ENCODE data around the gene SETBP1. TPM values are rescaled to one million over a fixed set of nuclear protein-coding genes. Genes with fewer than 3 reads are reported as not detected.

SETBP1 gene
- total RNA-seq, 1 experiment from 2014 or later: 0.23 TPM

DNA sequence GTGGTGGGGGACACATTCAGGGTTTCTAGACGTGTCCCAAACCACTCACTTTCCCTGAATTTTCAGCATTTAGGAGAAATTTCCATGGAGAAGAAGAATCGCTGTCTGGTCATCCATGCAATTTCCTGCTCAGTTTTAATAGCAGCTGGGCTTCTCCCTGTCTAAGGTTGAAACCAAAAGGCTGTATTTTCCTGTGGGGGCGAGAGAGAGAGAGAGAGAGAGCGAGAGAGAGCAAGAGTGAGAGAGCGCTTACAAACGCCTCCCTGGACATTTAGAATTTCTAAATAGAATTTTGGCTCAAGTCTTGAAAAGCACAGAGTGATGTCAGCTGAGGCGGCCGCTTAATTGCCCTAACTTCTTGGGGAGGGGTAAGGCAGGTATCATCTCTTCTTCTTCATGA, 110.8 kb downstream of the SETBP1 start:
- Histone ChIP-seq H3K27me3 (ENCODE audit: control insufficient read depth, insufficient read depth, low read length) (no peaks in the 10 kb centered on the region), H3K27ac (ENCODE audit: low read length) (no peak overlapping the region), H3K4me3 (ENCODE audit: low read depth in 2 of 2, low read length in 2 of 2) (no peak overlapping the region), H3K36me3 (ENCODE audit: control insufficient read depth, insufficient read depth, low read length) (no peaks in the 10 kb centered on the region), H3K4me1 (ENCODE audit: control insufficient read depth, insufficient read depth, low read length) (no peaks in the 10 kb centered on the region), H3K9me3 (ENCODE audit: control insufficient read depth, insufficient read depth, low read depth, low read length) (no peaks in the 10 kb centered on the region)
- POLR2A ChIA-PET: no interaction called here
- intact Hi-C loops (cut with micrococcal nuclease; ENCODE audit: unreplicated experiment) (no loop called here), in situ Hi-C loops (cut with HindIII; ENCODE audit: low pct_unique_long_range_greater_than_20kb, low sequenced_read_pairs) (no loop called here)
- ATAC-seq (no peak), DNase-seq (ENCODE audit: low read depth, low spot score) (no peak)
- no TSS peak for BruUV-seq (replicated peaks)
- CTCF ChIA-PET: no interaction called here
- TF ChIP-seq POLR2AphosphoS5 (IDR thresholded peaks at IDR 0.05; ENCODE audit: low read depth, low read length) (no peak), SIN3A (IDR thresholded peaks at IDR 0.05; ENCODE audit: borderline replicate concordance, insufficient read depth, low read depth, low read length) (no peak), TCF7L2 (IDR thresholded peaks at IDR 0.05; ENCODE audit: low read depth, low read length) (no peak)
- TF ChIP-seq, protein P1, sequence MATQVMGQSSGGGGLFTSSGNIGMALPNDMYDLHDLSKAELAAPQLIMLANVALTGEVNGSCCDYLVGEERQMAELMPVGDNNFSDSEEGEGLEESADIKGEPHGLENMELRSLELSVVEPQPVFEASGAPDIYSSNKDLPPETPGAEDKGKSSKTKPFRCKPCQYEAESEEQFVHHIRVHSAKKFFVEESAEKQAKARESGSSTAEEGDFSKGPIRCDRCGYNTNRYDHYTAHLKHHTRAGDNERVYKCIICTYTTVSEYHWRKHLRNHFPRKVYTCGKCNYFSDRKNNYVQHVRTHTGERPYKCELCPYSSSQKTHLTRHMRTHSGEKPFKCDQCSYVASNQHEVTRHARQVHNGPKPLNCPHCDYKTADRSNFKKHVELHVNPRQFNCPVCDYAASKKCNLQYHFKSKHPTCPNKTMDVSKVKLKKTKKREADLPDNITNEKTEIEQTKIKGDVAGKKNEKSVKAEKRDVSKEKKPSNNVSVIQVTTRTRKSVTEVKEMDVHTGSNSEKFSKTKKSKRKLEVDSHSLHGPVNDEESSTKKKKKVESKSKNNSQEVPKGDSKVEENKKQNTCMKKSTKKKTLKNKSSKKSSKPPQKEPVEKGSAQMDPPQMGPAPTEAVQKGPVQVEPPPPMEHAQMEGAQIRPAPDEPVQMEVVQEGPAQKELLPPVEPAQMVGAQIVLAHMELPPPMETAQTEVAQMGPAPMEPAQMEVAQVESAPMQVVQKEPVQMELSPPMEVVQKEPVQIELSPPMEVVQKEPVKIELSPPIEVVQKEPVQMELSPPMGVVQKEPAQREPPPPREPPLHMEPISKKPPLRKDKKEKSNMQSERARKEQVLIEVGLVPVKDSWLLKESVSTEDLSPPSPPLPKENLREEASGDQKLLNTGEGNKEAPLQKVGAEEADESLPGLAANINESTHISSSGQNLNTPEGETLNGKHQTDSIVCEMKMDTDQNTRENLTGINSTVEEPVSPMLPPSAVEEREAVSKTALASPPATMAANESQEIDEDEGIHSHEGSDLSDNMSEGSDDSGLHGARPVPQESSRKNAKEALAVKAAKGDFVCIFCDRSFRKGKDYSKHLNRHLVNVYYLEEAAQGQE (IDR thresholded peaks at IDR 0.05; ENCODE audit: insufficient read depth in 1 of 2, low read depth in 2 of 2, low read length in 1 of 2): no peak
- TF ChIP-seq, protein P2, sequence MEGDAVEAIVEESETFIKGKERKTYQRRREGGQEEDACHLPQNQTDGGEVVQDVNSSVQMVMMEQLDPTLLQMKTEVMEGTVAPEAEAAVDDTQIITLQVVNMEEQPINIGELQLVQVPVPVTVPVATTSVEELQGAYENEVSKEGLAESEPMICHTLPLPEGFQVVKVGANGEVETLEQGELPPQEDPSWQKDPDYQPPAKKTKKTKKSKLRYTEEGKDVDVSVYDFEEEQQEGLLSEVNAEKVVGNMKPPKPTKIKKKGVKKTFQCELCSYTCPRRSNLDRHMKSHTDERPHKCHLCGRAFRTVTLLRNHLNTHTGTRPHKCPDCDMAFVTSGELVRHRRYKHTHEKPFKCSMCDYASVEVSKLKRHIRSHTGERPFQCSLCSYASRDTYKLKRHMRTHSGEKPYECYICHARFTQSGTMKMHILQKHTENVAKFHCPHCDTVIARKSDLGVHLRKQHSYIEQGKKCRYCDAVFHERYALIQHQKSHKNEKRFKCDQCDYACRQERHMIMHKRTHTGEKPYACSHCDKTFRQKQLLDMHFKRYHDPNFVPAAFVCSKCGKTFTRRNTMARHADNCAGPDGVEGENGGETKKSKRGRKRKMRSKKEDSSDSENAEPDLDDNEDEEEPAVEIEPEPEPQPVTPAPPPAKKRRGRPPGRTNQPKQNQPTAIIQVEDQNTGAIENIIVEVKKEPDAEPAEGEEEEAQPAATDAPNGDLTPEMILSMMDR (IDR thresholded peaks at IDR 0.05): no peak

DNA sequence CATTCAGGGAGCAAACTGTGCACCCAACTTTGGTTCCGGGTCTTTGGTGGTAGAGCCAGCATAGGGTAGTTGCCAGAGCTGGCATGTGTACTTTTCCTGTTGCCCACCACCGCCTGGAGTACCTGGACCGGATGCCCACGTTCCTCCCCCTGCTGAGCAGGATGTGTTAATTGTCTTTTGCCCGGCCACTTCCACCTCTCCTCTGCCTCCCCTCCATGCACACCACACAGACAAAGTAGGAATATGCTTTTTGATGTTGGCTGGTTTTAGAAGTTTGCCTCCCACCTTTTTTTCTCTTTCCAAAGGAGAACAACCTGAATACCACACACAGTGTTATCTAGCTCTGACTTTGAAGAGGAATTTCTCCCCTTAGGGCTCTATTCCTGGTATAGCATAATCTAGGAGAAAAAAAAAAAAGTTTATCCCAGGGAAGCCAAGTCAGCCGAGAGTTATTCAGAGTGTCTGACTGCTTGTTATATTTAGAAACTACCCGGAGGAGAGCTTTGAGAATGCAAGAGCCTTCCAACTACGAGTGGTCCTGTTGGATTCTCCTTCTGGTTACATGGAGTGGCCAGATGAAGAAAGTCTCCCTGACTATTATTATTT, 111.9 kb downstream of the SETBP1 start:
- ChIA-PET CTCF (no interaction called here), POLR2A (no interaction called here)
- no peaks in the 10 kb centered on the region for H3K4me1 ChIP-seq (ENCODE audit: control insufficient read depth, insufficient read depth, low read length)
- no peaks in the 10 kb centered on the region for H3K36me3 ChIP-seq (ENCODE audit: control insufficient read depth, insufficient read depth, low read length)
- H3K4me3 ChIP-seq (ENCODE audit: low read depth in 2 of 2, low read length in 2 of 2): no peak overlapping the region
- DNase-seq (ENCODE audit: low read depth, low spot score) (no peak), ATAC-seq (no peak)
- H3K9me3 ChIP-seq (ENCODE audit: control insufficient read depth, insufficient read depth, low read depth, low read length): no peaks in the 10 kb centered on the region
- no peak for TF ChIP-seq TCF7L2 (IDR thresholded peaks at IDR 0.05; ENCODE audit: low read depth, low read length)
- TF ChIP-seq POLR2AphosphoS5 (IDR thresholded peaks at IDR 0.05; ENCODE audit: low read depth, low read length): no peak
- TF ChIP-seq, protein P1 (IDR thresholded peaks at IDR 0.05; ENCODE audit: insufficient read depth in 1 of 2, low read depth in 2 of 2, low read length in 1 of 2): no peak
- TF ChIP-seq, protein P2 (IDR thresholded peaks at IDR 0.05): no peak
- TF ChIP-seq SIN3A (IDR thresholded peaks at IDR 0.05; ENCODE audit: borderline replicate concordance, insufficient read depth, low read depth, low read length): no peak
- no peaks in the 10 kb centered on the region for H3K27me3 ChIP-seq (ENCODE audit: control insufficient read depth, insufficient read depth, low read length)
- intact Hi-C loops (cut with micrococcal nuclease; ENCODE audit: unreplicated experiment): no loop called here
- no peak overlapping the region for H3K27ac ChIP-seq (ENCODE audit: low read length)
- in situ Hi-C loops (cut with HindIII; ENCODE audit: low pct_unique_long_range_greater_than_20kb, low sequenced_read_pairs): no loop called here
- no TSS peak for BruUV-seq (replicated peaks)
